VCaP (cell line): ENCODE data around the gene NME2.

ENCODE experiments used
- H3K27ac ChIP-seq: fragments of 450-650 bp; 2 replicates; pipeline ENCODE4 v1.5.1; 2017
- TF ChIP-seq, protein P1 (sequence below): fragments of 450-650 bp; conservative IDR thresholded peaks from 2 replicates; pipeline ENCODE4 v1.5.1; 2017; ENCODE audit warnings: mild to moderate bottlenecking, moderate library complexity

The NME2 gene

DNA sequence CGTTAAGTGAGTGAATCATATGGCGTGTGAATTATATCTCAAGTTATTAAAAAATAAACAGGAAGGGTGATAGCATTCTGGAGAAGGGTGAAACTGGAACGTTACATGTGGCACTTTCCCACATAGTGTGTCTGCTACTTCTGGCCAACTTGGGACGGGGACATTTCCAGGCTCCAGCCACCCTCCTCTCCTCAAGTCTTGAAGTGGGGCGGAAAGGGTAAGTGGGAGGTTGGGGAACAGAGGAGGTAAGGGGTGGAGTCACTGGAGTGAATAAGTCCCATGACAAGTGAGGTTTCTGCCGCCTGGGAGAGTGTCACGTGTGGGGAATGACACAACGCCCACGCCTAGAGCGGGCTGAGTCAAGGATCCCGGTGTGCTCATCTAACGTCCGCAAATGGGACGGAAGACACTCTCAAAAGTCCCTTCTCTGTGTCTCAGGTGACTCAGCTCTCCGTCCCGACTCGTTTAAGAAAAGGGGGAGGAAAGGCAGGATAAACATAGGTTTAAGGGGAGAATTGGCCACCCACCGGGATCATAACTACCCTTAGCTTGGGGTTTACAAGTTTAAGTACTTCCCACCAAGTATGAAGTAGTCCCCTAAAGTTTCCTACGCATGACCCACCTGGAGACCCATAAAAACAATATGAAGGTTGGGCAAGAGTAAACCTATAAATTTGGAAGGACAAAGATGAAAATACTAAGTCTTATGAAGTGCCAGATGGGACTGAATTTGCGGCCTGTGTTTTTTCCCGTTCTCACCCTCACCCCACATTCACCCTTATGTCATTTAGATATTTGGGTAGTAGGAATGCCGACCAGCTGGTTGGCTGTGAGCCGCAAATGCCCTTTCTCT, 44.4 kb upstream of the NME2 start:
- TF ChIP-seq, protein P1, sequence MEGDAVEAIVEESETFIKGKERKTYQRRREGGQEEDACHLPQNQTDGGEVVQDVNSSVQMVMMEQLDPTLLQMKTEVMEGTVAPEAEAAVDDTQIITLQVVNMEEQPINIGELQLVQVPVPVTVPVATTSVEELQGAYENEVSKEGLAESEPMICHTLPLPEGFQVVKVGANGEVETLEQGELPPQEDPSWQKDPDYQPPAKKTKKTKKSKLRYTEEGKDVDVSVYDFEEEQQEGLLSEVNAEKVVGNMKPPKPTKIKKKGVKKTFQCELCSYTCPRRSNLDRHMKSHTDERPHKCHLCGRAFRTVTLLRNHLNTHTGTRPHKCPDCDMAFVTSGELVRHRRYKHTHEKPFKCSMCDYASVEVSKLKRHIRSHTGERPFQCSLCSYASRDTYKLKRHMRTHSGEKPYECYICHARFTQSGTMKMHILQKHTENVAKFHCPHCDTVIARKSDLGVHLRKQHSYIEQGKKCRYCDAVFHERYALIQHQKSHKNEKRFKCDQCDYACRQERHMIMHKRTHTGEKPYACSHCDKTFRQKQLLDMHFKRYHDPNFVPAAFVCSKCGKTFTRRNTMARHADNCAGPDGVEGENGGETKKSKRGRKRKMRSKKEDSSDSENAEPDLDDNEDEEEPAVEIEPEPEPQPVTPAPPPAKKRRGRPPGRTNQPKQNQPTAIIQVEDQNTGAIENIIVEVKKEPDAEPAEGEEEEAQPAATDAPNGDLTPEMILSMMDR, result no peak

DNA sequence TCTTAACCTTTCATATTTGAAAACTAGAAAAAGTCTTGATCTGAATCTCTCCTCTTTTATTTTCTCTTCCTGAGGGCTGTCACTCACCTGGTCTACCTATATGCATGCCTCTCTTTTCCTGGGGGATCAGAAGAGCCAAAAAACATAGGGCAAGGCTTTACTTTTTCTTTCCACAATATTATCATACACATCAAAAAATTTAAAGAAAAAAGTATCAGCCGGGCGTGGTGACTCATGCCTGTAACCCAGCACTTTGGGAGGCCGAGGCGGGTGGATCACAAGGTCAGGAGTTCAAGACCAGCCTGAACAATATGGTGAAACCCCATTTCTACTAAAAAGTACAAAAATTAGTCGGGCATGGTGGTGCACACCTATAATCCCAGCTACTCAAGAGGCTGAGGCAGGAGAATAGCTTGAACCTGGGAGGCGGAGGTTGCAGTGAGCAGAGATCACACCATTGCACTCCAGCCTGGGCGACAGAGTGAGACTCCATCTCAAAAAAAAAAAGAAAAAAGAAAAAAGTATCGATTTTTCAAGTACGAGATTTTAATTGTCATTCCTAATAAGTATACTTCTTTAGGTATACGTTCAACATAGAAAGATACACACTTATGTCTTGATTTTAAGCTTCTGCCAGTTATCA, 43.6 kb upstream of the NME2 start:
- peak overlapping the region; percentile 93 for H3K27ac ChIP-seq

More for the DNA sequence above, 44.4 kb upstream of the NME2 start:
- H3K27ac ChIP-seq, result peak overlapping the region; percentile 93

DNA sequence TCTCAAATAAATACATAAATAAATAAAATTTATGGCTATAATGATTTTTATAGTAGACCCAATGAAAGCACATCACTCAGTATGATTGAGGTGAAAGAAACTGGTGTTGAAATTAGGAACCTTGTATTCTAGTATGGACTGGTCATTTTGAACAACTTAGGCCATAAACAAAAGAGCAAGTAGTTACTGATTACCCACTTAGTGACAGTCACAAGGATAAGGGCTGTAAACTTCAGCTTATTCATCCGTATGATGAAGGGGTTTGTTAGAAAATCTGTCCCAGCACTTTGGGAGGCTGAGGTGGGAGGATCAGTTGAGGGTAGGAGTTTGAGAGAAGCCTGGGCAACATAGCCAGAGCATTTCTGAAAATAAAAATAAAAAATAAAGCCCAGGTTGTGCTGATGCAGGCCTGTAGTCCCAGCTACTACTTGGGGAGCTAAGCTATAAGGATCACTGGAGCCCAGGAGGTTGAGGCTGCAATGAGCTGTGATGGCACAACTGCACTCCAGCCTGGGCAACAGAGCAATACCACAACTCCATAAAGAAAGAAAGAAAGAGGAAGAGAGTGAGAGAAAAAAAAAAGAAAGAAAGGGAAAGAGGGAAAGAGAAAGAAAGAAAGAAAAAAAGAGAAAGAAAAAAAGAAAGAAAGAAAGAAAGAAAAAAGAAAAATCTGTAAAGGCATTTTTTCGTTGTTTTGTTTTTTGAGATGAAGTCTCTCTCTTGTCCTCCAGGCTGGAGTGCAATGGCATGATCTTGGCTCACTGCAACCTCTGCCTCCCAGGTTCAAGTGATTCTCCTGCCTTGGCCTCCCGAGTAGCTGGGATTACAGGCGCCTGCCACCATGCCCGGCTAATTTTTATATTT, 41.3 kb upstream of the NME2 start:
- TF ChIP-seq, protein P1, result no peak

DNA sequence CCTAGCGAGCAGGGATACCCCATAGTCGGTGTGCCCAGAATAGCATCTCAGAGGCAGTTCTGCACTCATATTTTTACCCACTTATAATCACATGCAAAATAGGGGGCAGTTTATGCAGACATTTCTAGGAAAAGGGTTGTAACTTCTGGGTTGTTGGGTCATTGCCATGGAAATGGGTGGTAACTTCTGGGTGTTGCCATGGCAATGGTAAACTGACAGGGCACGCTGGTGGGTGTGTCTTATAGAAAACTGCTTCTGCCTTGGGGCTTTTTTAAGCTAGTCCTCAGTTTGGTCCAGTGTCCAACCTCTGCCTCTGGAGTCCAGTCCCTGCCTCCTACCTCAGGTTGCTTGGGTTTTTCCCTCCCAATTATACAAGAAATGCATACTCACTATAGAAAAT, 38.1 kb upstream of the NME2 start:
- TF ChIP-seq, protein P1, result no peak
- H3K27ac ChIP-seq, result no peak overlapping the region

More for the DNA sequence above, 41.3 kb upstream of the NME2 start:
- no peak overlapping the region for H3K27ac ChIP-seq

DNA sequence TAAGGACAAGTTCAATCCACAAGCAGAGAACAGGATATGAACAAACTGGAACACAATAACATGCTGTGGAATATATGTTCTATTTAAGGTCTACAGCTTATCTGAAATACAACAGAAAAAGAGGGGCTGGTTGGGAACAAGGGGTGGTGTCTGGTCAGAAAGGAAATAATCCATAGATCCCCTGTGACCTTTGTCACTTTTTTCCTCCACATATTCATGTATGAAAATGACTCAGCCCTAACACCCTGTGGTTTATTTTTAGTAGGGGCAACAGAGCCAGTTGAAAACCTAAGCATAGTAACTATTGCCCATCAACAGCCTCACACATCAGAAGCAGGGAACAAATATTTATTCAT, 33.3 kb upstream of the NME2 start:
- no peak overlapping the region for H3K27ac ChIP-seq
- TF ChIP-seq, protein P1, result no peak

DNA sequence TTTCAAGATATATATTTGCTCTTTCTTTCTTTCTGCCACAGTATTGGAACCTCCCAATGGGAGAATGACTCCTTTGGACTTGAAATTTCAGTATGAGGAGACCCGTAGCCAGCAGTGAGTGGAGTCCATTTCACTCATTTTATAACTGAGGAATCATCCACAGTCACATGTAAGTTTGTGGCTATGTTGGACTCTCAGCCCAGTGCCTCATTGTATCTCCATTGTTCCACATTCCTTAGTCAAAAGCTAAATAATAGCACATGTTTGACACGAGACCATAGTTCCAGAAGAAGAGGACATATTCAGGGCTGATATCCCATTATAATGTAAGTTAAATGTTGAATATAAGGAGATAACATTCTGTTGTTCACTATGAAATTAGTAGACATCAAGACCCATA, 32.8 kb upstream of the NME2 start:
- TF ChIP-seq, protein P1, result no peak
- H3K27ac ChIP-seq, result no peak overlapping the region

DNA sequence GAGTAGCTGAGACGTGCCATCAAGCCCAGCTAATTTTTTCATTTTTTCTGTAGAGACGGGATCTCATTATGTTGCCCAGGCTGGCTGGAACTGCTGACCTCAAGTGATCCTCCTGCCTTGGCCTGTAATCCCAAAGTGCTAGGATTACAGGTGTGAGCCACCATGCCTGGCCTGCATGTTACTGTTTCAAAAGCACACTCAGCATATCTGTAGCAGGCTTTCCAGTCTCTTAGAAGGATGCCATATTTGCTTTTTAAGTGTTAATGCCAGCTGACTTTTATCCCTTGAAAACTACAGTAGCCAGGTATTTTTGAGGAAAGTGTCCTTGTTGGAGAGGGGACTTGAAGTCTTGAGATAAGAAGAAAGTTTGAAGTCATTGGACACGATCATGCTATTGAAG, 30.3 kb upstream of the NME2 start:
- no peak overlapping the region for H3K27ac ChIP-seq
- TF ChIP-seq, protein P1, result no peak
